PC-3 (cell line): ENCODE data around the gene SLC36A1.

Experiments
- CTCF ChIP-seq: fragments of 300-600 bp; sonication (generic); conservative IDR thresholded peaks from 2 replicates; pipeline ENCODE4 v1.5.1; 2017; ENCODE audit warnings: antibody characterized with exemption, low read depth, mild to moderate bottlenecking, low read length
- EZH2 ChIP-seq: fragments of 300-600 bp; sonication (generic); IDR thresholded peaks from one replicate; pipeline ENCODE4 v1.6.1; 2017; ENCODE audit warnings: antibody characterized with exemption, mild to moderate bottlenecking, low read length; ENCODE audit not compliant: unreplicated experiment

GRCh38 chr5:151427258-151427657 lies 20.1 kb upstream of the SLC36A1 start:
- TF ChIP-seq CTCF, result peak; percentile 22; the same call in 1 of the 2 replicates
- TF ChIP-seq EZH2, result no peak
